Measurements from ENCODE around the gene ARHGAP44.

ARHGAP44 gene

GRCh38 chr17:12907477-12907876, 118.2 kb downstream of the ARHGAP44 start:
- no peak for DNase-seq

- DNase-seq = no peak
These were observed 119.7 kb downstream of the ARHGAP44 start for GRCh38 chr17:12909046-12909445.

GRCh38 chr17:12909511-12909910, 120.2 kb downstream of the ARHGAP44 start:
- no peak for DNase-seq

GRCh38 chr17:12911239-12911638, 121.9 kb downstream of the ARHGAP44 start:
- no peak for DNase-seq

- no peak for DNase-seq
These were observed 128.1 kb downstream of the ARHGAP44 start for GRCh38 chr17:12917399-12917798.

GRCh38 chr17:12918142-12918541, 128.8 kb downstream of the ARHGAP44 start:
- DNase-seq = no peak

GRCh38 chr17:12922120-12922519, 132.8 kb downstream of the ARHGAP44 start:
- DNase-seq = no peak

GRCh38 chr17:12924614-12925013, 135.3 kb downstream of the ARHGAP44 start:
- DNase-seq = no peak

- DNase-seq = no peak
These were observed 137.7 kb downstream of the ARHGAP44 start for GRCh38 chr17:12927001-12927400.

- no peak for DNase-seq
These were observed 138.5 kb downstream of the ARHGAP44 start for GRCh38 chr17:12927541-12928425.

- no peak for DNase-seq
These were observed 139.4 kb downstream of the ARHGAP44 start for GRCh38 chr17:12928736-12929135.

- no peak for DNase-seq
These were observed 147.2 kb downstream of the ARHGAP44 start for GRCh38 chr17:12936501-12936900.

- no peak for DNase-seq
These were observed 151.4 kb downstream of the ARHGAP44 start for GRCh38 chr17:12940699-12941098.

- DNase-seq = no peak
These were observed 157.7 kb downstream of the ARHGAP44 start for GRCh38 chr17:12947047-12947446.

GRCh38 chr17:12952012-12952411, 162.7 kb downstream of the ARHGAP44 start:
- no peak for DNase-seq

- no peak for DNase-seq
These were observed 163.9 kb downstream of the ARHGAP44 start for GRCh38 chr17:12953156-12953555.

GRCh38 chr17:12955521-12955920, 166.2 kb downstream of the ARHGAP44 start:
- no peak for DNase-seq

- DNase-seq = no peak
These were observed 169.5 kb downstream of the ARHGAP44 start for GRCh38 chr17:12958786-12959185.

- DNase-seq = no peak
These were observed 170.1 kb downstream of the ARHGAP44 start for GRCh38 chr17:12959441-12959840.

GRCh38 chr17:12961655-12962054, 172.4 kb downstream of the ARHGAP44 start:
- no peak for DNase-seq

- no peak for DNase-seq
These were observed 174.2 kb downstream of the ARHGAP44 start for GRCh38 chr17:12963505-12963904.

GRCh38 chr17:12964162-12964561, 174.9 kb downstream of the ARHGAP44 start:
- no peak for DNase-seq

- no peak for DNase-seq
These were observed 175.5 kb downstream of the ARHGAP44 start for GRCh38 chr17:12964840-12965239.

GRCh38 chr17:12965988-12966387, 176.7 kb downstream of the ARHGAP44 start:
- DNase-seq = no peak

- no peak for DNase-seq
These were observed 177.1 kb downstream of the ARHGAP44 start for GRCh38 chr17:12966413-12966812.

Data from CD4-positive, alpha-beta T cell treated with Interleukin-10 for 1 hour (primary cell).